HG03457 (cell line): ENCODE measurements around the gene PAGR1.

ENCODE experiments used
- ATAC-seq: cut with Tn5 transposase; IDR thresholded peaks from one replicate; pipeline ENCODE4 v1.9.1; 2021; ENCODE audit warnings: moderate number of reproducible peaks; ENCODE audit not compliant: unreplicated experiment

Gene PAGR1

GRCh38 chr16:29834079-29834478 lies 18.1 kb downstream of the PAGR1 start:
- no peak for ATAC-seq

GRCh38 chr16:29835926-29836325 lies 20.0 kb downstream of the PAGR1 start:
- ATAC-seq, result no peak

- ATAC-seq, result no peak
Observed at GRCh38 chr16:29836623-29837022, 20.7 kb downstream of the PAGR1 start.

GRCh38 chr16:29837841-29838240 lies 21.9 kb downstream of the PAGR1 start:
- no peak for ATAC-seq

DNA sequence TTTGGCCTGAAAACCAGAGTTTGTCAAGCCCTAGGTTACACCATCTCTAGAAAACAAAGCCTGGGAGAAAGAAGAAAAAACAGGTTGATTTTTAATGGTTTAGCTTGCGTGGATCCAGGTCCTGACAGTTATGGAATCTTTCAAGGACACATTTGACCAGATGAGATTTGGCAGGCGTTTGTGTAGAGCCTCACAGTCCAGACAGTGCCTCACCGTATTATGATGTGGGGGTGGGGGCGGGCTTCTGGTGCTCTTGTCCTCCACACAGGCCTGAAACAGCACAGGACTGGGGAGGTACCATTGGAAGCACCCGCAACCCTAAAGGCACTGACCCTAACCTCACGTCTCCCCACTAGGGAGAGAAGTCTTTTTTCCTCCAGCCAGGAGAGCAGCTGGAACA lies 23.9 kb downstream of the PAGR1 start:
- no peak for ATAC-seq

DNA sequence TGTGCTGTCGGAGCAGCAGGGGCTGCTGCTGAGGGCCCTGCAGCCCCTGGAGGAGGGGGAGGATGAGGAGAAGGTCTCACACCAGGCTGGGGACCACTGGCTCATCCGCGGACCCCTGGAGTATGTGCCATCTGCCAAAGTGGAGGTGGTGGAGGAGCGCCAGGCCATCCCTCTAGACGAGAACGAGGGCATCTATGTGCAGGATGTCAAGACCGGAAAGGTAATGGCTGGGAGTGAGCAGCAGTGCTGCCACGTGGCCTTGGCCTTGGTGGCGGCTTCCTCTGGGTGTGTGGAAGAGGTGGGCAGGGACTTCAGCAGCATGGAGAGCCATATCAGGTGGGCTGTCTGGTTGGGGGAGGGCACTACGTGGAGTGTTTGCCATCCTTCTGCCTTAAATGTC lies 24.3 kb downstream of the PAGR1 start:
- ATAC-seq, result no peak

GRCh38 chr16:29841631-29842030 lies 25.7 kb downstream of the PAGR1 start:
- ATAC-seq, result no peak

DNA sequence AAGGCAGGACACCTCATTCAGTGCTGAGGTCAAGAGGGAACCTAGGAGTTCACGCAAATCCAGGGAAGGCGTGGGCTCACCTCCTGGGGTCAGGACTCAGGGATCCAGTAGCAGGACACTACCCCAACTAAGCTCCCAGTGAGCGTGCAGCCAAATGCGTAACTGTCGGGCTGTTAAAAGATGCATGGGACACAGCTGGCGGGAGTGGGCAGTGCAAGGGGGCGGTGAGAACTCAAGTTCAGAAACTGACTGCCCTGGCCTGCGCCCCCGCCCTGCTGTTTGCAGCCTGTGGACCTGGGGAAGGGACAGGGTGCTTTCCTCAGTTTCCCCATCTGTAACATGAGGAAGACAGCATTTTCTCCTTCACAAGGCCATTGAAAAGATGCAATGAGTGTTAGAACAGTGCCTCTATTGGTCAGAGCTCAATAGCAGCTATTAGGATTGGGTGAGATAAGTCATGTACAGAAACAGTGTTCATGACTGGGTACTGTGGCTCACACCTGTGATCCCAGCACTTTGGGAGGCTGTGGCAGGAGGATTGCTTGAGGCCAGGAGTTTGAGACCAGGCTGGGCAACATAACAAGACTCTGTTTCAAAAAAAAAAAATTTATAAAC lies 26.9 kb downstream of the PAGR1 start:
- no peak for ATAC-seq

GRCh38 chr16:29843931-29844330 lies 28.0 kb downstream of the PAGR1 start:
- no peak for ATAC-seq

GRCh38 chr16:29844575-29845331 lies 28.8 kb downstream of the PAGR1 start:
- ATAC-seq, result no peak

GRCh38 chr16:29845656-29846055 lies 29.7 kb downstream of the PAGR1 start:
- ATAC-seq, result no peak

DNA sequence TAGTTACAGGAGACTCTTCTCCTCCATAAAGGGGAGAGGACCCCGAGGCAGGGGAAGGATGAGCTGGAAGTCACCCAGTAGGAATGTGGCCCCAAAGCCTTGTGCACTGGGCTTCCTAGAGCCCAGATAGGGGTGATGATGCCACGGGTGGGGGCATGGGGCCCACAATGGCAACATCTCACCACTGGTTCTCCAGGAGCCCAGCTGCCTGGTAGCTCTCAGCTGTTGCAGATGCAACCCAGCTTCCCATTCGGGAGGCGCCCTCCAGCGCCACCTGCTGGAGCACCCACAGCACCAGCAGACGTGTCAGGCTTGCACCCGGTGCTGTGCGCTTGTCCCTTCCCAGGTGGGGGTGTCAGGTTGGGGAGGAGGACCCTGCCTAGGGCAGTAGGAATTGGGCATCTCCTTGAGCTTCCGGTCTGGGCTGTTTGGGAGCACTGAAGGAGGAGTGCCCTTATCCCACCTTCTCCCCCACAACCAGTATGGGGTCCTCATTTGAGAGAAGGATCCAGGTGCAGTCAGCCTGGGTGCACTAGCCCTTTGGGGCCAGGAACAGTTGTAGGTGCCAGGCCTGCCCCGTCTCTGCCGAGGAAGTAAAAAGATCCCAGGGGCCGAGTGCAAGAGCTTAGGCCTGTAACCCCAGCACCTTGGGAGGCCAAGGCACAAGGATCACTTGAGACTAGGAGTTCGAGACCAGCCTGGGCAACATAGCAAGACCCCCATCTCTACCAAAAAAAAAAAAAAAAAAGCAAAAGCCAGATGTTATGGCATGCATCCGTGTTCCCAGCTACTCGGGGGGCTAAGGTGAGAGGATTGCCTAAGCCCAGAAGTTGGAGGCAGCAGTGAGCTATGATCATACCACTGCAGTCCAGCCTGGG lies 32.7 kb downstream of the PAGR1 start:
- no peak for ATAC-seq

- no peak for ATAC-seq
Observed at GRCh38 chr16:29849505-29849904, 33.6 kb downstream of the PAGR1 start.

DNA sequence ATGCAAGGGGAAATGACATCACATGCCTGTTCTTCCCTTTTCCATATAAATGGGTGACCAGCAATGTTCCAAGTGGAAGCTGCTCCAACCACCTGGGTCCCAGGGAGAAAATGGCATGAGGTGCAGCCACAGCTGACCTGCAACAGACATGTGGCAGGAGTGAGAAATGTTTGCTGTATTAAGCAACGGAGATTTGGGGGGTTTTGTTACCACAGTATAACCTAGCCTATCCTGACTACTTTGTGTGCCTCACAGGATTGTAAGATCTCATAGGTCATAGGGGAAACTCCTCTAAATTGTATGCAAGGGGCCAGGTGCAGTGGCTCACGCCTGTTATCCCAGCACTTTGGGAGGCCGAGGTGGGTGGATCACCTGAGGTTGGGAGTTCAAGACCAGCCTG lies 35.0 kb downstream of the PAGR1 start:
- ATAC-seq, result no peak

GRCh38 chr16:29852654-29853053 lies 36.7 kb downstream of the PAGR1 start:
- ATAC-seq, result no peak

- ATAC-seq, result no peak
Observed at GRCh38 chr16:29854520-29855100, 38.7 kb downstream of the PAGR1 start.

GRCh38 chr16:29857133-29857760 lies 41.3 kb downstream of the PAGR1 start:
- no peak for ATAC-seq

GRCh38 chr16:29858149-29858849 lies 42.3 kb downstream of the PAGR1 start:
- no peak for ATAC-seq

- ATAC-seq, result no peak
Observed at GRCh38 chr16:29858974-29859373, 43.0 kb downstream of the PAGR1 start.

GRCh38 chr16:29860218-29860617 lies 44.3 kb downstream of the PAGR1 start:
- ATAC-seq, result no peak
